Duodenal mucosa (tissue), 2 donors: Measurements from ENCODE around the gene DNMT3B.

Experiments used
- H3K27ac ChIP-seq: one replicate; pipeline ENCODE4 v1.7.0; 2013; ENCODE audit warnings: low read depth, low read length
- H3K27me3 ChIP-seq, 2 donors: one replicate each; pipeline ENCODE4 v1.7.0; 2013; ENCODE audit warnings: low read length in 2 of 2, control low read depth in 1 of 2; ENCODE audit not compliant: insufficient read depth in 2 of 2, control insufficient read depth in 1 of 2
- H3K36me3 ChIP-seq, 2 donors: one replicate each; pipeline ENCODE4 v1.7.0; 2013; ENCODE audit warnings: low read length in 2 of 2, control low read depth in 1 of 2; ENCODE audit not compliant: insufficient read depth in 2 of 2, control insufficient read depth in 1 of 2
- H3K4me1 ChIP-seq, 2 donors: one replicate each; pipeline ENCODE4 v1.7.0; 2013; ENCODE audit warnings: low read length in 2 of 2, control low read depth in 1 of 2; ENCODE audit not compliant: insufficient read depth in 2 of 2, control insufficient read depth in 1 of 2
- H3K4me3 ChIP-seq, 2 donors: one replicate each; pipeline ENCODE4 v1.7.0; 2013; ENCODE audit warnings: low read length in 2 of 2, low read depth in 1 of 2
- H3K9ac ChIP-seq, 2 donors: one replicate each; pipeline ENCODE4 v1.7.0; 2013; ENCODE audit warnings: low read length in 2 of 2, low read depth in 1 of 2
- H3K9me3 ChIP-seq, 2 donors: one replicate each; pipeline ENCODE4 v1.7.0; 2013; ENCODE audit warnings: low read length in 2 of 2, control low read depth in 1 of 2; ENCODE audit not compliant: control insufficient read depth in 1 of 2

The DNMT3B gene

DNA sequence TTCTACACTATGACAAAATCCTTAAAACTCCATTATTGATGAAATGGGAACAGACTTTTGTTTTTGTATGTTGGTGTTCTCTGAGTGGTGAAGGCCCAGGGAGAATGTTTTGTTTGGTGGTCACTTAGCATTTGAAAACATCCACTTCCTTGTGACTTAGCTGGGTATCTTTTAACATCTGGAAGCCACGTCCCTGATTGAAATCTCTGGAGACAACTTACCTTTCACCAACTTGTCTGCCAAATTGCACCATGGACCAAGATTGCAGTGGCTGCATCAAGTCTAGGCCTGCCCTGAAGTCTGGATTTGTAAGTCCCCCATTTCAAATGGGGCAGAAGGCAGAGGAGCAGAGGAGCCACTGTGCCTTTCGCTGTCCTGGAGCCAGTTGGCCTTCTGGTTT, 96.0 kb downstream of the DNMT3B start:
- Histone ChIP-seq H3K4me1 (no peaks in the 10 kb centered on the region), H3K36me3 (peaks cover 12 to 21% of the 10 kb centered on the region in 2 donors), H3K9ac (no peak overlapping the region), H3K4me3 (no peak overlapping the region), H3K9me3 (no peaks in the 10 kb centered on the region), H3K27ac (no peak overlapping the region), H3K27me3 (no peaks in the 10 kb centered on the region)
